Skeletal muscle tissue (tissue), 4 donors: ENCODE results near the gene PDZD8. TPM values are rescaled to one million over a fixed set of nuclear protein-coding genes. Genes with fewer than 3 reads are reported as not detected.

ENCODE experiments used
- H3K27ac ChIP-seq: one replicate; pipeline ENCODE4 v1.7.0; 2013; ENCODE audit warnings: mild to moderate bottlenecking, low read depth, low read length, inconsistent platforms
- H3K27me3 ChIP-seq, 3 donors: one replicate each; pipeline ENCODE4 v1.7.0; 2013; ENCODE audit warnings: low read length in 3 of 3; ENCODE audit not compliant: control insufficient read depth in 3 of 3, insufficient read depth in 3 of 3
- H3K36me3 ChIP-seq, 3 donors: one replicate each; pipeline ENCODE4 v1.7.0; 2013; ENCODE audit warnings: low read length in 3 of 3; ENCODE audit not compliant: control insufficient read depth in 3 of 3, insufficient read depth in 3 of 3
- H3K4me1 ChIP-seq, 3 donors: one replicate each; pipeline ENCODE4 v1.7.0; 2013; ENCODE audit warnings: low read length in 3 of 3, mild to moderate bottlenecking in 3 of 3; ENCODE audit not compliant: control insufficient read depth in 3 of 3, insufficient read depth in 3 of 3
- H3K4me3 ChIP-seq, 3 donors: one replicate each; pipeline ENCODE4 v1.7.0; 2013; ENCODE audit warnings: low read length in 3 of 3
- H3K9ac ChIP-seq, 3 donors: one replicate each; pipeline ENCODE4 v1.7.0; 2013; ENCODE audit warnings: low read length in 3 of 3, mild to moderate bottlenecking in 3 of 3, moderate library complexity in 2 of 3, low read depth in 1 of 3
- H3K9me3 ChIP-seq, 3 donors: one replicate each; pipeline ENCODE4 v1.7.0; 2013; ENCODE audit warnings: low read length in 3 of 3; ENCODE audit not compliant: control insufficient read depth in 3 of 3
- total RNA-seq: library from RNA; depleted of rRNA; stranded (reverse); fragments of >200 nt; gene quantifications from one replicate; pipeline ENCODE4 v1.2.3, GENCODE V29; 2014
- donor health status: Osteomylitis.

Gene PDZD8
- total RNA-seq, 1 donor from 2014 or later: 7.8 TPM

- H3K9me3 ChIP-seq: no peaks in the 10 kb centered on the region
- H3K27ac ChIP-seq: no peak overlapping the region
- no peaks in the 10 kb centered on the region for H3K36me3 ChIP-seq
- H3K9ac ChIP-seq: no peak overlapping the region
- H3K4me1 ChIP-seq: peaks cover 0 to 9% (median 0%) of the 10 kb centered on the region in 3 donors
- no peaks in the 10 kb centered on the region for H3K27me3 ChIP-seq
- H3K4me3 ChIP-seq: no peak overlapping the region
Observed at GRCh38 chr10:117365612-117366011, 9.6 kb downstream of the PDZD8 start.

- Histone ChIP-seq H3K9ac (no peak overlapping the region), H3K36me3 (no peaks in the 10 kb centered on the region), H3K4me3 (no peak overlapping the region), H3K27ac (no peak overlapping the region), H3K27me3 (no peaks in the 10 kb centered on the region), H3K9me3 (no peaks in the 10 kb centered on the region), H3K4me1 (peaks cover 0 to 9% (median 0%) of the 10 kb centered on the region in 3 donors)
Observed at GRCh38 chr10:117364110-117364960, 10.9 kb downstream of the PDZD8 start.

- H3K9me3 ChIP-seq: no peaks in the 10 kb centered on the region
- peaks cover 0 to 9% (median 0%) of the 10 kb centered on the region in 3 donors for H3K4me1 ChIP-seq
- no peaks in the 10 kb centered on the region for H3K36me3 ChIP-seq
- no peak overlapping the region for H3K9ac ChIP-seq
- H3K27ac ChIP-seq: no peak overlapping the region
- H3K27me3 ChIP-seq: no peaks in the 10 kb centered on the region
- no peak overlapping the region for H3K4me3 ChIP-seq
Observed at GRCh38 chr10:117363028-117363427, 12.2 kb downstream of the PDZD8 start.

- H3K9ac ChIP-seq: no peak overlapping the region
- H3K27me3 ChIP-seq: no peaks in the 10 kb centered on the region
- H3K4me3 ChIP-seq: no peak overlapping the region
- peaks cover 0 to 9% (median 0%) of the 10 kb centered on the region in 3 donors for H3K4me1 ChIP-seq
- no peaks in the 10 kb centered on the region for H3K36me3 ChIP-seq
- no peak overlapping the region for H3K27ac ChIP-seq
- H3K9me3 ChIP-seq: no peaks in the 10 kb centered on the region
Observed at GRCh38 chr10:117362313-117362712, 12.9 kb downstream of the PDZD8 start.

GRCh38 chr10:117360994-117361667, 14.1 kb downstream of the PDZD8 start:
- Histone ChIP-seq H3K4me3 (no peak overlapping the region), H3K9ac (no peak overlapping the region), H3K27me3 (no peaks in the 10 kb centered on the region), H3K9me3 (no peaks in the 10 kb centered on the region), H3K36me3 (no peaks in the 10 kb centered on the region), H3K27ac (no peak overlapping the region), H3K4me1 (peaks cover 0 to 7% (median 0%) of the 10 kb centered on the region in 3 donors)

GRCh38 chr10:117360016-117360415, 15.2 kb downstream of the PDZD8 start:
- H3K9ac ChIP-seq: no peak overlapping the region
- no peak overlapping the region for H3K27ac ChIP-seq
- no peaks in the 10 kb centered on the region for H3K36me3 ChIP-seq
- H3K27me3 ChIP-seq: no peaks in the 10 kb centered on the region
- no peak overlapping the region for H3K4me3 ChIP-seq
- H3K9me3 ChIP-seq: no peaks in the 10 kb centered on the region
- H3K4me1 ChIP-seq: peaks cover 0 to 2% (median 0%) of the 10 kb centered on the region in 3 donors

GRCh38 chr10:117355072-117355471, 20.2 kb downstream of the PDZD8 start:
- Histone ChIP-seq H3K9ac (no peak overlapping the region), H3K27me3 (no peaks in the 10 kb centered on the region), H3K9me3 (no peaks in the 10 kb centered on the region), H3K4me3 (no peak overlapping the region), H3K4me1 (no peaks in the 10 kb centered on the region), H3K36me3 (no peaks in the 10 kb centered on the region), H3K27ac (no peak overlapping the region)

GRCh38 chr10:117353684-117354083, 21.6 kb downstream of the PDZD8 start:
- Histone ChIP-seq H3K36me3 (no peaks in the 10 kb centered on the region), H3K4me1 (no peaks in the 10 kb centered on the region), H3K27me3 (no peaks in the 10 kb centered on the region), H3K9ac (no peak overlapping the region), H3K4me3 (no peak overlapping the region), H3K27ac (no peak overlapping the region), H3K9me3 (no peaks in the 10 kb centered on the region)

GRCh38 chr10:117352724-117353123, 22.5 kb downstream of the PDZD8 start:
- H3K4me1 ChIP-seq: no peaks in the 10 kb centered on the region
- no peaks in the 10 kb centered on the region for H3K36me3 ChIP-seq
- no peak overlapping the region for H3K9ac ChIP-seq
- H3K27me3 ChIP-seq: no peaks in the 10 kb centered on the region
- no peak overlapping the region for H3K27ac ChIP-seq
- no peaks in the 10 kb centered on the region for H3K9me3 ChIP-seq
- H3K4me3 ChIP-seq: no peak overlapping the region

GRCh38 chr10:117351996-117352395, 23.2 kb downstream of the PDZD8 start:
- H3K27me3 ChIP-seq: no peaks in the 10 kb centered on the region
- H3K4me1 ChIP-seq: no peaks in the 10 kb centered on the region
- H3K9ac ChIP-seq: no peak overlapping the region
- H3K36me3 ChIP-seq: no peaks in the 10 kb centered on the region
- no peak overlapping the region for H3K27ac ChIP-seq
- H3K4me3 ChIP-seq: no peak overlapping the region
- H3K9me3 ChIP-seq: no peaks in the 10 kb centered on the region
